ENCODE data around the gene MYO1D. TPM values are rescaled to one million over a fixed set of nuclear protein-coding genes. Genes with fewer than 3 reads are reported as not detected.

Gene MYO1D
- total RNA-seq, 6 donors from 2014 or later: 63.0 to 139 (median 91.9) TPM

- H3K4me1 ChIP-seq: no peaks in the 10 kb centered on the region
- peak in 1 of 2 donors; percentile 31 for DNase-seq
- WGBS, 2 donors: 43 to 53% methylated on average over 3 of the region's 3 CpGs
- H3K27ac ChIP-seq: no peak overlapping the region
- no peaks in the 10 kb centered on the region for H3K9me3 ChIP-seq
- H3K36me3 ChIP-seq: no peaks in the 10 kb centered on the region
- no peak for ATAC-seq (ENCODE audit: low FRiP score in 2 of 2)
- TF ChIP-seq POLR2A (IDR thresholded peaks at IDR 0.05) (no peak), EP300 (IDR thresholded peaks at IDR 0.05) (no peak), CTCF (IDR thresholded peaks at IDR 0.05) (no peak), POLR2AphosphoS5 (IDR thresholded peaks at IDR 0.05) (no peak)
- H3K4me3 ChIP-seq: no peak overlapping the region
- no peaks in the 10 kb centered on the region for H3K27me3 ChIP-seq
These were observed 323.8 kb downstream of the MYO1D start for GRCh38 chr17:32553168-32553567.

GRCh38 chr17:32552280-32552679 is 324.6 kb downstream of the MYO1D start:
- H3K27me3 ChIP-seq: no peaks in the 10 kb centered on the region
- H3K27ac ChIP-seq: no peak overlapping the region
- ATAC-seq (ENCODE audit: low FRiP score in 2 of 2): no peak
- no peak for DNase-seq
- no peaks in the 10 kb centered on the region for H3K36me3 ChIP-seq
- no peak overlapping the region for H3K4me3 ChIP-seq
- no peaks in the 10 kb centered on the region for H3K9me3 ChIP-seq
- TF ChIP-seq CTCF (IDR thresholded peaks at IDR 0.05) (no peak), POLR2A (IDR thresholded peaks at IDR 0.05) (no peak), EP300 (IDR thresholded peaks at IDR 0.05) (no peak), POLR2AphosphoS5 (IDR thresholded peaks at IDR 0.05) (no peak)
- no peaks in the 10 kb centered on the region for H3K4me1 ChIP-seq

- Histone ChIP-seq H3K36me3 (no peaks in the 10 kb centered on the region), H3K4me1 (no peaks in the 10 kb centered on the region), H3K4me3 (no peak overlapping the region), H3K27me3 (no peaks in the 10 kb centered on the region), H3K9me3 (no peaks in the 10 kb centered on the region), H3K27ac (no peak overlapping the region)
- ATAC-seq (ENCODE audit: low FRiP score in 2 of 2) (no peak), DNase-seq (no peak)
- TF ChIP-seq EP300 (IDR thresholded peaks at IDR 0.05) (no peak), CTCF (IDR thresholded peaks at IDR 0.05) (no peak), POLR2A (IDR thresholded peaks at IDR 0.05) (no peak), POLR2AphosphoS5 (IDR thresholded peaks at IDR 0.05) (no peak)
- 74 to 75% methylated on average over 8 of the region's 8 CpGs for WGBS, 2 donors
These were observed 325.6 kb downstream of the MYO1D start for GRCh38 chr17:32551186-32551955.

- 80 to 88% methylated on average over 3 of the region's 3 CpGs for WGBS, 2 donors
- Histone ChIP-seq H3K9me3 (no peaks in the 10 kb centered on the region), H3K27ac (no peak overlapping the region), H3K4me3 (no peak overlapping the region), H3K36me3 (no peaks in the 10 kb centered on the region), H3K4me1 (no peaks in the 10 kb centered on the region), H3K27me3 (no peaks in the 10 kb centered on the region)
- no peak for ATAC-seq (ENCODE audit: low FRiP score in 2 of 2)
- no peak for DNase-seq
- TF ChIP-seq POLR2AphosphoS5 (IDR thresholded peaks at IDR 0.05) (no peak), CTCF (IDR thresholded peaks at IDR 0.05) (no peak), POLR2A (IDR thresholded peaks at IDR 0.05) (no peak), EP300 (IDR thresholded peaks at IDR 0.05) (no peak)
These were observed 327.4 kb downstream of the MYO1D start for GRCh38 chr17:32549559-32549958.

GRCh38 chr17:32546031-32546444 is 330.9 kb downstream of the MYO1D start:
- H3K36me3 ChIP-seq: no peaks in the 10 kb centered on the region
- no peak for DNase-seq

More at GRCh38 chr17:32546031-32546444, 330.9 kb downstream of the MYO1D start:
- TF ChIP-seq POLR2AphosphoS5 (IDR thresholded peaks at IDR 0.05) (no peak), POLR2A (IDR thresholded peaks at IDR 0.05) (no peak), EP300 (IDR thresholded peaks at IDR 0.05) (no peak), CTCF (IDR thresholded peaks at IDR 0.05) (no peak)
- WGBS, 2 donors: 61 to 62% methylated on average over 8 of the region's 8 CpGs
- Histone ChIP-seq H3K9me3 (no peaks in the 10 kb centered on the region), H3K27me3 (no peaks in the 10 kb centered on the region), H3K4me3 (no peak overlapping the region), H3K4me1 (no peaks in the 10 kb centered on the region), H3K27ac (no peak overlapping the region)
- no peak for ATAC-seq (ENCODE audit: low FRiP score in 2 of 2)
